GM12892 (cell line): ENCODE data around the gene HUNK.

Experiments
- POLR2A ChIP-seq: IDR thresholded peaks from 2 replicates; pipeline ENCODE4 v1.6.1; 2011; ENCODE audit warnings: low read depth, low read length, control low read depth
- POLR2AphosphoS5 ChIP-seq: IDR thresholded peaks from 2 replicates; pipeline ENCODE4 v1.6.1; 2011; ENCODE audit warnings: low read depth, low read length, control low read depth

DNA sequence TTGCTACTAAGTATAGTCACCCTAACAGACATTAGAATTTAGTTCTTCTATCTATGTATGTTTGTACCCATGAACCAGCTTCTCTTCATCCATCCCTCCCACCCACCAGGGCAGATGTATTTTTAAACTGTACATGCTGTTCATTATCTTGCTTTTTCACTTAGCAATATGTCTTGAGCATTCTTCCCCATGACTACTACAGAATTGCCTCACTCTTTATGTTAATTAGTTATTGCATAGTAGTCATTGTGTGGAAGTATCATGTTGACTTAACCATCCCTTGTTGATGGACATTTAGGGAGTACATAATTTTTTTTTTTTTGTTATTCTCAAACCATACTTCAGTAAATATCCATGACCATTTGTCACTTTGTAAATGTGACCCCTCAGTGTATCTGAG lies 9.9 kb downstream of the HUNK start:
- no peak for TF ChIP-seq POLR2AphosphoS5
- no peak for TF ChIP-seq POLR2A
